Caco-2 (cell line): ENCODE results near the gene PSMC5. TPM values are rescaled to one million over a fixed set of nuclear protein-coding genes. Genes with fewer than 3 reads are reported as not detected.
"Not testable (repeated sequence)": the region's sequence is repeated elsewhere in the genome, so short reads cannot be mapped to it uniquely, and the experiment has no call there.

Experiments used
- BruUV-seq: library from RNA; stranded (reverse); fragments of 400-500 nt; replicated peaks from 2 replicates; lab custom pipeline; 2021; lab: Mats Ljungman, UMichigan
- CTCF ChIA-PET: fragments of 300-600 bp; sonication (Branson Sonifier 250); formaldehyde crosslinking; loops from one replicate; lab custom pipeline; 2022; ENCODE audit warnings: antibody characterized with exemption; lab: Charles Lee
- POLR2A ChIA-PET: fragments of 300-600 bp; sonication (Branson Sonifier 250); formaldehyde crosslinking; loops from one replicate; lab custom pipeline; 2022; ENCODE audit warnings: antibody characterized with exemption; lab: Charles Lee
- DNase-seq, 2 experiments: peaks; one replicate each; pipeline versions ENCODE4 v3.0.0 to v3.0.0-alpha.2; 2020 to 2022
- H3K27me3 ChIP-seq: replicated peaks from 2 replicates; pipeline ENCODE4 v1.6.0; 2011; ENCODE audit warnings: low read length; ENCODE audit not compliant: control insufficient read depth, insufficient read depth
- H3K36me3 ChIP-seq: 2 replicates; pipeline ENCODE4 v1.5.1; 2011; ENCODE audit warnings: low read length; ENCODE audit not compliant: control insufficient read depth, insufficient read depth
- H3K4me1 ChIP-seq: fragments of 250-450 bp; sonication (Bioruptor Pico); 2 replicates; pipeline ENCODE4 v1.5.1; 2020; ENCODE audit warnings: mild to moderate bottlenecking
- H3K4me3 ChIP-seq: 2 replicates; pipeline ENCODE4 v1.5.1; 2011; ENCODE audit warnings: low read depth, mild to moderate bottlenecking, control low read depth, low read length
- H3K9me3 ChIP-seq: fragments of 250-450 bp; sonication (Bioruptor Pico); 2 replicates; pipeline ENCODE4 v1.5.1; 2020; ENCODE audit warnings: mild to moderate bottlenecking, moderate library complexity
- H3K27ac Mint-ChIP-seq: one replicate; pipeline ENCODE4 v1.8.0; 2022; ENCODE audit warnings: mixed read lengths; ENCODE audit not compliant: unreplicated experiment
- H3K27me3 Mint-ChIP-seq: one replicate; pipeline ENCODE4 v1.8.0; 2022; ENCODE audit warnings: mixed read lengths; ENCODE audit not compliant: insufficient read depth, unreplicated experiment
- H3K36me3 Mint-ChIP-seq: one replicate; pipeline ENCODE4 v1.8.0; 2022; ENCODE audit warnings: mild to moderate bottlenecking, mixed read lengths; ENCODE audit not compliant: insufficient read depth, unreplicated experiment
- H3K4me1 Mint-ChIP-seq: one replicate; pipeline ENCODE4 v1.8.0; 2022; ENCODE audit warnings: low read depth, mixed read lengths; ENCODE audit not compliant: unreplicated experiment
- H3K4me3 Mint-ChIP-seq: one replicate; pipeline ENCODE4 v1.8.0; 2022; ENCODE audit warnings: mild to moderate bottlenecking, moderate library complexity, mixed read lengths; ENCODE audit not compliant: unreplicated experiment
- H3K9me3 Mint-ChIP-seq: one replicate; pipeline ENCODE4 v1.8.0; 2022; ENCODE audit warnings: mixed read lengths; ENCODE audit not compliant: unreplicated experiment
- intact Hi-C: fragments of 100-400 bp; cut with micrococcal nuclease; formaldehyde crosslinking; loops from one replicate; pipeline ENCODE4 v1.10.0; 2022; ENCODE audit not compliant: unreplicated experiment
- total RNA-seq: library from RNA; stranded (reverse); gene quantifications from 2 replicates; pipeline ENCODE4 v1.2.3, GENCODE V29; 2022
- TF ChIP-seq, protein P1 (sequence below), 2 experiments: fragments of 200-600 bp in 1 of 2; IDR thresholded peaks; 1 replicate in 1 of 2; 2 replicates in 1 of 2; pipeline versions ENCODE4 v1.5.1 to v1.8.0; 2011 to 2022; ENCODE audit warnings: antibody characterized with exemption in 1 of 2, control low read depth in 1 of 2, inconsistent platforms in 1 of 2, low read depth in 1 of 2, low read length in 1 of 2, mild to moderate bottlenecking in 1 of 2, moderate library complexity in 1 of 2; ENCODE audit not compliant: insufficient read depth in 1 of 2, severe bottlenecking in 1 of 2, unreplicated experiment in 1 of 2

The PSMC5 gene
- total RNA-seq, 1 experiment from 2014 or later: 197 TPM

- TF ChIP-seq, protein P1, sequence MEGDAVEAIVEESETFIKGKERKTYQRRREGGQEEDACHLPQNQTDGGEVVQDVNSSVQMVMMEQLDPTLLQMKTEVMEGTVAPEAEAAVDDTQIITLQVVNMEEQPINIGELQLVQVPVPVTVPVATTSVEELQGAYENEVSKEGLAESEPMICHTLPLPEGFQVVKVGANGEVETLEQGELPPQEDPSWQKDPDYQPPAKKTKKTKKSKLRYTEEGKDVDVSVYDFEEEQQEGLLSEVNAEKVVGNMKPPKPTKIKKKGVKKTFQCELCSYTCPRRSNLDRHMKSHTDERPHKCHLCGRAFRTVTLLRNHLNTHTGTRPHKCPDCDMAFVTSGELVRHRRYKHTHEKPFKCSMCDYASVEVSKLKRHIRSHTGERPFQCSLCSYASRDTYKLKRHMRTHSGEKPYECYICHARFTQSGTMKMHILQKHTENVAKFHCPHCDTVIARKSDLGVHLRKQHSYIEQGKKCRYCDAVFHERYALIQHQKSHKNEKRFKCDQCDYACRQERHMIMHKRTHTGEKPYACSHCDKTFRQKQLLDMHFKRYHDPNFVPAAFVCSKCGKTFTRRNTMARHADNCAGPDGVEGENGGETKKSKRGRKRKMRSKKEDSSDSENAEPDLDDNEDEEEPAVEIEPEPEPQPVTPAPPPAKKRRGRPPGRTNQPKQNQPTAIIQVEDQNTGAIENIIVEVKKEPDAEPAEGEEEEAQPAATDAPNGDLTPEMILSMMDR (IDR thresholded peaks at IDR 0.05; ENCODE audit: insufficient read depth in 1 of 2, low read depth in 1 of 2, low read length in 1 of 2, severe bottlenecking in 1 of 2, unreplicated experiment in 1 of 2): peak; percentile 10 to 38
- H3K4me3 Mint-ChIP-seq, H3K9me3 ChIP-seq, H3K9me3 Mint-ChIP-seq, H3K27ac Mint-ChIP-seq, intact Hi-C loops, POLR2A ChIA-PET, H3K4me1 Mint-ChIP-seq, H3K4me3 ChIP-seq, H3K36me3 Mint-ChIP-seq, H3K36me3 ChIP-seq, H3K4me1 ChIP-seq, H3K27me3 Mint-ChIP-seq, BruUV-seq, H3K27me3 ChIP-seq: not testable (repeated sequence)
- CTCF ChIA-PET: interaction anchor here (0.6 to 1.1 kb wide), 7 partner anchors 8 to 456 kb away, joined by 3 to 8 read pairs (median 3); no protein-coding TSS in a partner anchor
- peak; percentile 49 to 54 for DNase-seq
Observed at GRCh38 chr17:63881337-63881736, 54.1 kb downstream of the PSMC5 start.

Other genes starting within 250 kb of the PSMC5 start
- gene TACO1, start 226.5 kb upstream of the PSMC5 start, total RNA-seq: 27.9 and 29.1 TPM in 2 replicates
- gene MAP3K3, start 205.0 kb upstream of the PSMC5 start, total RNA-seq: 15.3 and 16.2 TPM in 2 replicates
- 4.1 and 5.1 TPM in 2 replicates for gene LIMD2, start 127.3 kb upstream of the PSMC5 start, total RNA-seq
- gene STRADA, start 85.6 kb upstream of the PSMC5 start, total RNA-seq: 23.4 and 24.7 TPM in 2 replicates
- gene CCDC47, start 53.8 kb upstream of the PSMC5 start, total RNA-seq: 125 and 129 TPM in 2 replicates
- 179 and 183 TPM in 2 replicates for gene DDX42, start 53.3 kb upstream of the PSMC5 start, total RNA-seq
- gene FTSJ3, start 232 bp downstream of the PSMC5 start, total RNA-seq: 75.9 and 76.3 TPM in 2 replicates
- 134 TPM in 2 replicates for gene SMARCD2, start 15.3 kb downstream of the PSMC5 start, total RNA-seq
- not detected in 2 replicates for gene CSH2, start 46.2 kb downstream of the PSMC5 start, total RNA-seq
- gene GH2, start 54.5 kb downstream of the PSMC5 start, total RNA-seq: not detected in 2 replicates
- gene CSH1, start 69.1 kb downstream of the PSMC5 start, total RNA-seq: not detected in 2 replicates
- gene CSHL1, start 83.8 kb downstream of the PSMC5 start, total RNA-seq: not detected in 2 replicates
- gene GH1, start 91.4 kb downstream of the PSMC5 start, total RNA-seq: not detected in 2 replicates
- not detected in 2 replicates for gene CD79B, start 104.9 kb downstream of the PSMC5 start, total RNA-seq
- not detected in 2 replicates for gene SCN4A, start 145.5 kb downstream of the PSMC5 start, total RNA-seq
- gene PRR29, start 170.9 kb downstream of the PSMC5 start, total RNA-seq: not detected in 2 replicates
- gene ICAM2, start 193.2 kb downstream of the PSMC5 start, total RNA-seq: 1.9 and 2.0 TPM in 2 replicates